Hematopoietic multipotent progenitor cell treated with erythropoietin and hydrocortisone succinate and interleukin-3 and kit ligand, for 6 days (in vitro differentiated cells): ENCODE measurements around the gene PLEKHA6.
"Not testable (repeated sequence)": the region's sequence is repeated elsewhere in the genome, so short reads cannot be mapped to it uniquely, and the experiment has no call there.

ENCODE experiments used
- DNase-seq: peaks from one replicate; pipeline ENCODE4 v3.0.0-alpha.2; 2015

Gene PLEKHA6

GRCh38 chr1:204334455-204334854, 25.3 kb downstream of the PLEKHA6 start:
- no peak for DNase-seq

- DNase-seq: no peak
Observed at GRCh38 chr1:204333427-204333826, 26.3 kb downstream of the PLEKHA6 start.

DNA sequence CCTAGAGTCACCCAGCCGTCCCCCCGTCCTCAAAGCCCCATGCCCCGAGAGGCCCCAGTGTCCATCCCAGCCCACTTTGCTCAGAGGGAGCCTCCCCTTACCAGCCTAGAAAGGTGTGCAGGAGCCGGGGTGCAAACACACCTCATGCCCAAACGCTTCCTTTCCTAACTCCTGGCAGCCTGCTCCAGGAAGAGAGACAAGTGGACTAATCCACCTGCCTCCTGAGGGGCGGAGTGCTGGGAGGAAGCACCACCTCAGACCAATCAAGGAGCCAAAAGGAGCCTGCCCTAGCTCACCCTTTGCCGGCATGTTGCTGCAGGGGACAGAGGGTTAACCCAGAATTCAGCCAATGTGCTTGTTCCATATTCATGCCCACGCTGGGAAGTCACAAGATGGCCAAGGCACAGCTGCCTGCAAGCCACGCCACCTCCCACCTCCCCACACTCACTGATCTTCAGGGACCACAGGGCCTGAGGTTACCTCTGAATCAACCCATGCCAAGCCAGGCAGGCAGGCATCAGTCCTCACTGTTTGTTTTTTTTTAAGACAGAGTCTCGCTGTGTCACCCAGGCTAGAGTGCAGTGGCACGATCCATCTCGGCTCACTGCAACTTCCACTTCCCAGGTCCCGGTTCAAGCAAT, 27.8 kb downstream of the PLEKHA6 start:
- DNase-seq: no peak

DNA sequence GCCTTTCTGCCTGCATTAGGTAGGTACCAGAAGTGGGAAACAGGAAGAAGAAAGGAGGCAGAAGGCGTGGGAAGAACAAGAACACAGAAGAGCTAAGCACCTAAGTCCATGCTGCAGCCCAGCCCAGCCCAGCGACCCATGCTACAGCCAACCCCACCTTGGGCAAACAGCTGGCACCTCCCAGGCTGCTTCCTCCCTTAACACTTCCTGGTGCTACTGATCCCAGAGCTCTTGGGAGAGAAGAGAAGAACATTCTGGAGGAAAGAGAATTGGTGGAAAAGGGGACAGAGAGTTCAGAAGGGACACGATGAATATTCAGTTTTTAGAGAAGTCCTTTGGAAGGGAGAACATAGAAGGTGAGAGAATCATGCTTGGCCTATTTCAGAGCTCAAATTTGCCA, 28.5 kb downstream of the PLEKHA6 start:
- DNase-seq: no peak

DNA sequence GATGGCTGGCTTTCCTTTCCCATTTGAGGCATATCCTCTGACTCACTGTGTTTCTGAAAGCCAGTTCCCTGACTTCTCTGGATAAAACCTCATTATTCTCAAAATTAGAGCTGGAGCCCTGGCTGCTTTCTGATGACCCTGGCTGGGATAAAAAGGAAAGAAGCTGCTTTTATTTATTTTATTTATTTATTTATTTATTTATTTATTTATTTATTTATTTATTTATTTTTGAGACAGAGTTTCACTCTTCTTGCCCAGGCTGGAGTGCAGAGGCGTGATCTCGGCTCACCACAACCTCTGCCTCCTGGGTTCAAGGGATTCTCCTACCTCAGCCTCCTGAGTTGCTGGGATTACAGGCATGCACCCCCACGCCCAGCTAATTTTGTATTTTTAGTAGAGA, 31.9 kb downstream of the PLEKHA6 start:
- not testable (repeated sequence) for DNase-seq

GRCh38 chr1:204327359-204327758, 32.4 kb downstream of the PLEKHA6 start:
- peak; percentile 25 for DNase-seq

- no peak for DNase-seq
Observed at GRCh38 chr1:204326771-204327300, 32.9 kb downstream of the PLEKHA6 start.

DNA sequence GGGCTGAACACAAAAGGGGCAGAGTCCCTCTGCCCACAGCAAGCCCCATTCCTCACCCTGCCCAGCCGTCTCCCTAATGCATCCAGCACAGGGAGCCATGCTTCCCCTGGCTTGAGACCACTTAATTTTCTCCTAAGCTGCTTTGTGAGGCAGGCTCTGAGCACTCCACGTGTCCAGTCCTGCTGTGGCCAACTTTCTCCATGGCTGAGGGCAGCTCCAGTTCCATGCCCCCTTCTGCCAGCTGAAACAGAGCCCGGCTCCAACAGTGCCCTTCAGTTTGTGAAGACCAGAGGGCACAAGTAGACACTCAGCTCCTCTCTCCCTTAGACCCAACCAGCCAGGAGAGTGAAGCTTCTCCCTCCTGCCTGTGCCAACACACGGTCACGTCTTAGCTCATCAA, 33.8 kb downstream of the PLEKHA6 start:
- DNase-seq: no peak

GRCh38 chr1:204323887-204324286, 35.8 kb downstream of the PLEKHA6 start:
- no peak for DNase-seq

- no peak for DNase-seq
Observed at GRCh38 chr1:204322339-204322868, 37.3 kb downstream of the PLEKHA6 start.

DNA sequence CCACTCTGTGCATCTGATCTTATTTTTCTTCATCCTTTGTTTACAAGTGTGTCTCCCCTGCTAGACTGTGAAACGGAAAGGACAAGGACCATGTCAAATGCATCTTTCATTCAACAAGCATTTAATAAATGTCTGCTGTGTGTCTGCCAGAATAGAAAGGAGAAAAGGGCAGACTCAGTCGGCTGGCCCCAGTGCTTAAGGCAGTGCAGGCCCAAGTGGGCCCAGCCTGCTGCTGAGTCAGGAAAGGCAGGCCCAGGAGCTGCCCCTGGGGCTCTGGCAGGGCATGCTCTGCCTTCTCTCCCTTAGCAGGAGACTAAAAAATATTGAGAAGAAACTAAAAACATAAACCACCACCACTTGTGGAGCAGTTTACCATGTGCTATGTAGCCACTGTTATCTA, 38.1 kb downstream of the PLEKHA6 start:
- no peak for DNase-seq

DNA sequence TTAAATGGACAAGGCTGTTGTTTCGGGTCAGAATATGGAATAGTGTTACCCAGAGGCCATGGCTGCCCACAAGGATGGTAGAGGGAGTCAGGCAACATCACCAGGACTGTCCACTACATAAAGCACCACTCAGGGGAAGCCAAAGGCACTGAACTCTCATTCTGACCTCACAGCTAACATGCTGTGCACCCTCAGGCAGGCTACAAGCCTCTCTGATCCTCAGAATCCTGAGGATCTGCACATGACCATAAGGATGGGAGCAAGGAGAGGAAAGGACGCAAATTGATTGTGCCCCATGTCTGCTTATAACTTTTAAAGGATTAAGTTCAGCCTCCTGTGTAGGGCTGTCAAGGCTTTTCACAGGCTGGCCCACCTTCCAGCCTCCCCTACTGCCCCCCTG, 38.7 kb downstream of the PLEKHA6 start:
- DNase-seq: no peak

GRCh38 chr1:204320382-204320804, 39.3 kb downstream of the PLEKHA6 start:
- no peak for DNase-seq

- no peak for DNase-seq
Observed at GRCh38 chr1:204319462-204319861, 40.3 kb downstream of the PLEKHA6 start.

- no peak for DNase-seq
Observed at GRCh38 chr1:204319027-204319426, 40.7 kb downstream of the PLEKHA6 start.

DNA sequence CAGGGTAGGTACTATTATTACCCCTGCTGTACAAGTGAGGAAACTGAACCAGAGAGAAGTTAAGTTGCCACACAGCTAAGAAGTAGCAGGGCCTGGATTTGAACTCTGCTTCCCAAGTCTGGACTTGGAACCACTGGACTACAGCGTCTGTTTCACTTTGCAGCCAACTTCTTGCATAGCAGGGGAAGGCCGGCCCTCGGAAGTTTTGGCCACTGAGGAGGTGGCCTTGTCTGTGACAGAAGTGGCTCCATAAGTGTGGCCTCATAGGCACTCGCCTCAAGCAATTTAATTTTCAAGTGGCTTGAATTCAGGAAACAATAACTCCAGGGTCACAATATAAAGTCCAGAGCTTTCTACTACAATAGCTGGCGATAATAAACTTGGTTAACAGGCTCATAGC, 41.4 kb downstream of the PLEKHA6 start:
- DNase-seq: no peak

GRCh38 chr1:204317170-204317569, 42.6 kb downstream of the PLEKHA6 start:
- DNase-seq: no peak

DNA sequence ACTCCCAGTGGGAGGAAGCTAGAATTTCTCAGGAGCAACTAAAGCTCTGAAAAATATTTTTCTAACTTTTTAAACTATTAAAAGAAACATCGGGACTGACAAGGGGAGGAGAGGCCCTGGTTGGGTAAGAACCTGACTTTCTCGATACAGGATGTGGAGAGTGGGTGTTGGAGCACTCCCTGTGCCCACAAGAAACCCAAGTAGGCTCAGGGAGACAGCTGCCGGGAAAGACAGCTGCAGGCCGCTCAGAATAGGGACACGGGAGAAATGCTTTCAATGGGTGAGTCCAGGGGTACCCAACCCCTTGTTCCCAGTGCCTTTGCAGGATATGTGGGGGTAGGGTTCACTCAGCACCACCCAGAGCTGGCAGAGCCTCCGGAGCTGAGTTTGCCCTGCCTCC, 43.6 kb downstream of the PLEKHA6 start:
- no peak for DNase-seq

- no peak for DNase-seq
Observed at GRCh38 chr1:204314893-204315658, 44.7 kb downstream of the PLEKHA6 start.

- DNase-seq: no peak
Observed at GRCh38 chr1:204314171-204314892, 45.4 kb downstream of the PLEKHA6 start.

- DNase-seq: peak; percentile 9
Observed at GRCh38 chr1:204313675-204314074, 46.1 kb downstream of the PLEKHA6 start.

GRCh38 chr1:204310970-204311369, 48.8 kb downstream of the PLEKHA6 start:
- not testable (repeated sequence) for DNase-seq

GRCh38 chr1:204308023-204308628, 51.6 kb downstream of the PLEKHA6 start:
- DNase-seq: no peak
